Colon (tissue), 2 donors: ENCODE data around the gene PGF.

ENCODE experiments used
- FAIRE-seq: peaks from 2 replicates; lab custom pipeline; 2012; peaks lifted over from hg19 to GRCh38; lab: Jason Lieb, UNC
- donor health status: control.
- donor health status: control.

Gene PGF

GRCh38 chr14:74956280-74957072 is 1.1 kb upstream of the PGF start:
- no peak for FAIRE-seq

GRCh38 chr14:74956027-74956279 is 556 bp upstream of the PGF start:
- no peak for FAIRE-seq

- FAIRE-seq = no peak
Measured at GRCh38 chr14:74954947-74955228, 509 bp downstream of the PGF start.

- FAIRE-seq = no peak
Measured at GRCh38 chr14:74954232-74954946, 1.0 kb downstream of the PGF start.

GRCh38 chr14:74953686-74954085 is 1.7 kb downstream of the PGF start:
- FAIRE-seq = no peak

- no peak for FAIRE-seq
Measured at GRCh38 chr14:74952697-74953484, 2.5 kb downstream of the PGF start.

GRCh38 chr14:74952180-74952665 is 3.2 kb downstream of the PGF start:
- no peak for FAIRE-seq

- FAIRE-seq = no peak
Measured at GRCh38 chr14:74951443-74952179, 3.8 kb downstream of the PGF start.

GRCh38 chr14:74950795-74951442 is 4.5 kb downstream of the PGF start:
- FAIRE-seq = no peak

- no peak for FAIRE-seq
Measured at GRCh38 chr14:74949859-74950573, 5.4 kb downstream of the PGF start.

- FAIRE-seq = no peak
Measured at GRCh38 chr14:74949191-74949601, 6.2 kb downstream of the PGF start.

- no peak for FAIRE-seq
Measured at GRCh38 chr14:74948228-74949175, 6.9 kb downstream of the PGF start.

GRCh38 chr14:74947353-74948227 is 7.8 kb downstream of the PGF start:
- no peak for FAIRE-seq

GRCh38 chr14:74946659-74947281 is 8.6 kb downstream of the PGF start:
- FAIRE-seq = no peak

- no peak for FAIRE-seq
Measured at GRCh38 chr14:74945852-74946658, 9.3 kb downstream of the PGF start.

- no peak for FAIRE-seq
Measured at GRCh38 chr14:74945261-74945851, 10.0 kb downstream of the PGF start.

- no peak for FAIRE-seq
Measured at GRCh38 chr14:74942608-74943007, 12.8 kb downstream of the PGF start.
